Natural killer cell (primary cell): ENCODE results near the gene MRPS24. TPM values are rescaled to one million over a fixed set of nuclear protein-coding genes. Genes with fewer than 3 reads are reported as not detected.
A peak's percentile ranks its signal among the peaks of the same experiment; 100 is the strongest.

Experiments used
- ATAC-seq, 3 donors: fragments of 150-1000 bp in 2 of 3; fragments of 200-7000 bp in 1 of 3; cut with Tn5 transposase; 1 replicate in 1 of 3; 2 replicates in 2 of 3; pipeline ENCODE4 v1.10.0; 2021; ENCODE audit warnings: mild to moderate bottlenecking in 2 of 3, moderate library complexity in 2 of 3
- DNase-seq, 2 donors: peaks; one replicate each; pipeline versions ENCODE4 v3.0.0 to v3.0.0-alpha.2; 2013 to 2021; ENCODE audit warnings: mixed read lengths in 1 of 2
- H3K27ac ChIP-seq: one replicate; pipeline ENCODE4 v1.5.1; 2013; ENCODE audit warnings: mild to moderate bottlenecking, low read length
- H3K27me3 ChIP-seq: one replicate; pipeline ENCODE4 v1.6.1; 2013; ENCODE audit warnings: low read length; ENCODE audit not compliant: control insufficient read depth, insufficient read depth
- H3K36me3 ChIP-seq: one replicate; pipeline ENCODE4 v1.6.1; 2013; ENCODE audit warnings: low read length; ENCODE audit not compliant: control insufficient read depth, insufficient read depth
- H3K4me1 ChIP-seq: one replicate; pipeline ENCODE4 v1.6.1; 2013; ENCODE audit warnings: low read length; ENCODE audit not compliant: control insufficient read depth, insufficient read depth
- H3K4me3 ChIP-seq: one replicate; pipeline ENCODE4 v1.5.1; 2013; ENCODE audit warnings: low read length
- H3K9me3 ChIP-seq: one replicate; pipeline ENCODE4 v1.6.1; 2013; ENCODE audit warnings: low read length; ENCODE audit not compliant: control insufficient read depth, insufficient read depth
- H3K27ac Mint-ChIP-seq, 2 donors: one replicate each; pipeline ENCODE4 v1.8.0; 2022; ENCODE audit warnings: mild to moderate bottlenecking in 2 of 2, mixed read lengths in 2 of 2, moderate library complexity in 1 of 2
- H3K27me3 Mint-ChIP-seq, 2 donors: one replicate each; pipeline ENCODE4 v1.8.0; 2022; ENCODE audit warnings: low read depth in 2 of 2, mixed read lengths in 2 of 2
- H3K36me3 Mint-ChIP-seq: one replicate; pipeline ENCODE4 v1.8.0; 2022; ENCODE audit warnings: mixed read lengths
- H3K4me1 Mint-ChIP-seq, 2 donors: one replicate each; pipeline ENCODE4 v1.8.0; 2022; ENCODE audit warnings: mixed read lengths in 2 of 2
- H3K4me3 Mint-ChIP-seq: one replicate; pipeline ENCODE4 v1.8.0; 2022; ENCODE audit warnings: mild to moderate bottlenecking, moderate library complexity, mixed read lengths
- H3K9me3 Mint-ChIP-seq, 2 donors: one replicate each; pipeline ENCODE4 v1.8.0; 2022; ENCODE audit warnings: mixed read lengths in 2 of 2
- CTCF ChIP-seq: fragments of 200-600 bp; IDR thresholded peaks from one replicate; pipeline ENCODE4 v1.8.0; 2022; ENCODE audit warnings: antibody characterized with exemption
- WGBS: methylation state at CpG from one replicate; pipeline ENCODE4 v1.1.7; 2013; ENCODE audit warnings: missing lambda C conversion rate; ENCODE audit not compliant: insufficient coverage; 5-methylcytosine and 5-hydroxymethylcytosine counted together
- intact Hi-C: fragments of 100-400 bp; cut with micrococcal nuclease; formaldehyde crosslinking; loops from one replicate; pipeline ENCODE4 v1.14.2; 2022
- total RNA-seq, 4 donors: library from RNA; stranded (reverse); fragments of 120-200 nt in 1 of 4; gene quantifications; one replicate each; pipeline versions ENCODE4 v1.2.3 to v1.2.4, GENCODE V29; 2013 to 2022

MRPS24 gene
- total RNA-seq, 3 donors from 2014 or later (not counting 1 experiment from before 2014, with no cell fraction given) = 34.8 to 37.4 (median 35.7) TPM

DNA sequence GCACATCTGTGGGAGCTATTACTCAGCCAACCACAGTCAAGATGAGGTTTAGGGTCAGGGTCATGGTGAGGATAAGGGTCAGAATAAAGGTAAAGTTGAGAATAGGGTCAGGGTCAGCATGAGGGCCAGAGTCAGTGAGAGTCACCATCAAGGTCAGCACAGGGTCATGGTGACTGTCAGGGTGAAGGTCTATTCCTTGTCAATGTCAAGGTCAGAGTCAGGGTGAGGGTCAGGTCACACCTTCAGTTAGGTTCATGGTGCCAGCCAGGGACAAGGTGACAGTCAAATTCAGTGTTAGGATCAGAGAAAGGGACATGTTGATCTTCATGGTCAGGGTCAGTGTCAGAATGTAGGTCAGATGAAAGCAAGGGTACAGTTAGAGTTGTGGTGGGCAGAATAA is 14.1 kb downstream of the MRPS24 start:
- peaks cover 8% of the 10 kb centered on the region for H3K4me1 ChIP-seq
- H3K36me3 ChIP-seq = no peaks in the 10 kb centered on the region
- H3K36me3 Mint-ChIP-seq = no peaks in the 10 kb centered on the region
- H3K4me3 ChIP-seq = no peak overlapping the region
- no peaks in the 10 kb centered on the region for H3K9me3 Mint-ChIP-seq
- peaks cover 10% of the 10 kb centered on the region in 2 donors for H3K4me1 Mint-ChIP-seq
- H3K27me3 ChIP-seq = no peaks in the 10 kb centered on the region
- H3K27ac ChIP-seq = no peak overlapping the region
- H3K9me3 ChIP-seq = no peaks in the 10 kb centered on the region
- no peak for TF ChIP-seq CTCF
- no peak for DNase-seq
- intact Hi-C loops = no loop called here
- peaks cover 0 to 3% of the 10 kb centered on the region in 2 donors for H3K27me3 Mint-ChIP-seq
- no peak overlapping the region for H3K4me3 Mint-ChIP-seq
- no peak overlapping the region for H3K27ac Mint-ChIP-seq
- ATAC-seq = no peak

DNA sequence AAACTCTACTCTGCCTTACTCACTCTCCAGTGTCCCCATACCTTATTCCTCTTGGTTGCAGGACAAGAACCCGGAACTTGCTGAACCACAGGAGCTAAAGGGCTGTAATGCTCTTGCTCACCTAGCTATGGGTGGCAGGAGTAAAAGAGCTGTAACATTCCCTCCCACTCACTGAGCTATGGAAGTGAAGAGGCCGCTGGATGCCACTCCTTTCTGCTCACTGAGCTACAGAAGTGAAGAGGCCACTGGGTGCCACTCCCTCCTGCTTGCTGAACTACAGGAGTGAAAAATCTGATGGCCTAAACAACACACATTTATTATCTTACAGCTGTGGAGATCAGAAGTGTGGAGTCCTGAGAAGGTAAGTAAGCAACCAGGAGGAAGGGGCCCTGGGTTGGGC is 17.5 kb downstream of the MRPS24 start:
- H3K4me3 Mint-ChIP-seq = no peak overlapping the region
- Histone ChIP-seq H3K27ac (no peak overlapping the region), H3K27me3 (no peaks in the 10 kb centered on the region), H3K4me3 (no peak overlapping the region), H3K4me1 (peaks cover 15% of the 10 kb centered on the region), H3K9me3 (no peaks in the 10 kb centered on the region), H3K36me3 (no peaks in the 10 kb centered on the region)
- DNase-seq (no peak), ATAC-seq (no peak)
- no peak overlapping the region for H3K27ac Mint-ChIP-seq
- peaks cover 16% of the 10 kb centered on the region in 2 donors for H3K4me1 Mint-ChIP-seq
- no peak for TF ChIP-seq CTCF
- intact Hi-C loops = no loop called here
- H3K27me3 Mint-ChIP-seq = no peaks in the 10 kb centered on the region
- H3K36me3 Mint-ChIP-seq = no peaks in the 10 kb centered on the region
- WGBS = 100% methylated on average over 2 of the region's 2 CpGs
- H3K9me3 Mint-ChIP-seq = no peaks in the 10 kb centered on the region

- H3K4me1 Mint-ChIP-seq = peaks cover 16% of the 10 kb centered on the region in 2 donors
- H3K9me3 Mint-ChIP-seq = no peaks in the 10 kb centered on the region
- Histone ChIP-seq H3K9me3 (no peaks in the 10 kb centered on the region), H3K4me1 (peaks cover 15% of the 10 kb centered on the region), H3K36me3 (no peaks in the 10 kb centered on the region), H3K27ac (no peak overlapping the region), H3K4me3 (no peak overlapping the region), H3K27me3 (no peaks in the 10 kb centered on the region)
- H3K4me3 Mint-ChIP-seq = peak overlapping the region; percentile 45
- WGBS = 44% methylated on average over 5 of the region's 5 CpGs
- DNase-seq = no peak
- H3K36me3 Mint-ChIP-seq = no peaks in the 10 kb centered on the region
- no peak for TF ChIP-seq CTCF
- no peaks in the 10 kb centered on the region for H3K27me3 Mint-ChIP-seq
- ATAC-seq = peak in 2 of 3 donors; percentile 29 to 69
- H3K27ac Mint-ChIP-seq = no peak overlapping the region
- intact Hi-C loops = no loop called here
These were observed 18.8 kb downstream of the MRPS24 start for GRCh38 chr7:43850348-43851116.

- intact Hi-C loops = no loop called here
These were observed 20.3 kb downstream of the MRPS24 start for GRCh38 chr7:43849047-43849446.

More at GRCh38 chr7:43849047-43849446, 20.3 kb downstream of the MRPS24 start:
- Histone ChIP-seq H3K27ac (no peak overlapping the region), H3K9me3 (no peaks in the 10 kb centered on the region), H3K4me1 (peaks cover 15% of the 10 kb centered on the region), H3K27me3 (no peaks in the 10 kb centered on the region), H3K4me3 (no peak overlapping the region), H3K36me3 (no peaks in the 10 kb centered on the region)
- ATAC-seq (no peak), DNase-seq (no peak)
- WGBS = 88% methylated on average over 1 of the region's 2 CpGs
- Mint-ChIP-seq H3K27ac (no peak overlapping the region), H3K36me3 (no peaks in the 10 kb centered on the region), H3K27me3 (no peaks in the 10 kb centered on the region), H3K4me3 (no peak overlapping the region), H3K9me3 (no peaks in the 10 kb centered on the region), H3K4me1 (peaks cover 16% of the 10 kb centered on the region in 2 donors)
- no peak for TF ChIP-seq CTCF
